Esophagus muscularis mucosa (tissue), 3 donors: ENCODE measurements around the gene ARHGAP32.

ENCODE experiments used
- EP300 ChIP-seq: sonication (generic); formaldehyde crosslinking; IDR thresholded peaks from one replicate; pipeline ENCODE4 v1.6.1; 2017; ENCODE audit warnings: antibody characterized with exemption
- TF ChIP-seq, protein P1 (sequence below), 3 experiments: fragments of 200-600 bp in 2 of 3; fragments of 450-650 bp in 1 of 3; sonication (generic) in 2 of 3; IDR thresholded peaks; one replicate each; pipeline ENCODE4 v1.5.1; 2017 to 2019; ENCODE audit warnings: antibody characterized with exemption in 3 of 3, mild to moderate bottlenecking in 2 of 3, moderate library complexity in 1 of 3

DNA sequence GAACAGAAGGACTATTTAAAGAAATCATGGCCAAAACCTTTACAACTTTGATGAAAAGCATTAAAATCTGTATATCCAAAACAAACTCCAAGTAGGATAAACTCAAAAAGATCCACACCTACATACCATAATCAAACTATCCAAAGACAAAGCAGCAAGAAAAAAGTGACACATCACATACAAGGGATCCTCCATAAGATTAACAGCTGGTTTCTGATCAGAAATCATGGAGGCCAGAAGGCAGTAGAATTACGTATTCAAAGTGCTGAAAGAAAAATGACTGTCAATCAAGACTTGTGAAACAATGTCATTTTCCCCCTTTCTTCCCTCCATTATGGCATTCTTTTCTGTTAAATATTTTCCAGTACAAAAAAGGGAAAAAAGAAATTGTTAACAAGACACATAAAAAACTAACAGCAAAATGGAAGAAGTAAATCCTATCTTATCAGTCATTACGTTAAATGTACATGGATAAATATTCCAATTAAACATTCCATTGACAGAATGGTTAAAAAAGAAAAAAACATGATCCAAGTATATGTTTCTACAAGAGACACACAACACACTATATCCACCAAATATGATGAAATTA, 34.2 kb upstream of the ARHGAP32 start:
- TF ChIP-seq, protein P1, sequence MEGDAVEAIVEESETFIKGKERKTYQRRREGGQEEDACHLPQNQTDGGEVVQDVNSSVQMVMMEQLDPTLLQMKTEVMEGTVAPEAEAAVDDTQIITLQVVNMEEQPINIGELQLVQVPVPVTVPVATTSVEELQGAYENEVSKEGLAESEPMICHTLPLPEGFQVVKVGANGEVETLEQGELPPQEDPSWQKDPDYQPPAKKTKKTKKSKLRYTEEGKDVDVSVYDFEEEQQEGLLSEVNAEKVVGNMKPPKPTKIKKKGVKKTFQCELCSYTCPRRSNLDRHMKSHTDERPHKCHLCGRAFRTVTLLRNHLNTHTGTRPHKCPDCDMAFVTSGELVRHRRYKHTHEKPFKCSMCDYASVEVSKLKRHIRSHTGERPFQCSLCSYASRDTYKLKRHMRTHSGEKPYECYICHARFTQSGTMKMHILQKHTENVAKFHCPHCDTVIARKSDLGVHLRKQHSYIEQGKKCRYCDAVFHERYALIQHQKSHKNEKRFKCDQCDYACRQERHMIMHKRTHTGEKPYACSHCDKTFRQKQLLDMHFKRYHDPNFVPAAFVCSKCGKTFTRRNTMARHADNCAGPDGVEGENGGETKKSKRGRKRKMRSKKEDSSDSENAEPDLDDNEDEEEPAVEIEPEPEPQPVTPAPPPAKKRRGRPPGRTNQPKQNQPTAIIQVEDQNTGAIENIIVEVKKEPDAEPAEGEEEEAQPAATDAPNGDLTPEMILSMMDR (IDR thresholded peaks at IDR 0.05) = no peak
- no peak for TF ChIP-seq EP300
